Endothelial cell of umbilical vein (primary cell): ENCODE data around the gene IP6K1. TPM values are rescaled to one million over a fixed set of nuclear protein-coding genes. Genes with fewer than 3 reads are reported as not detected.

Source experiments
- BruUV-seq: library from RNA; stranded (reverse); fragments of 400-500 nt; replicated peaks from 2 replicates; lab custom pipeline; 2021; lab: Mats Ljungman, UMichigan
- CTCF ChIA-PET: fragments of 300-600, 350-600 bp; sonication (Branson Sonifier 250); formaldehyde crosslinking; loops from one replicate; lab custom pipeline; 2021; ENCODE audit warnings: antibody characterized with exemption, inconsistent platforms; lab: Charles Lee
- POLR2A ChIA-PET: fragments of 300-600, 350-600 bp; sonication (Branson Sonifier 250); formaldehyde crosslinking; loops from one replicate; lab custom pipeline; 2021; ENCODE audit warnings: antibody characterized with exemption, inconsistent platforms; lab: Charles Lee
- DNase-seq: peaks from one replicate; pipeline ENCODE4 v3.0.0-alpha.2; 2011; ENCODE audit warnings: low read depth, low spot score
- FAIRE-seq: peaks from 2 replicates; lab custom pipeline; 2011; peaks lifted over from hg19 to GRCh38; lab: Jason Lieb, UNC
- H2AFZ ChIP-seq: 2 replicates; pipeline ENCODE4 v1.6.0; 2012; ENCODE audit warnings: low read depth, low read length, control low read depth, inconsistent platforms
- H3K27ac ChIP-seq: 2 replicates; pipeline ENCODE4 v1.5.1; 2011; ENCODE audit warnings: low read depth, mild to moderate bottlenecking, control low read depth, low read length, moderate library complexity; ENCODE audit not compliant: insufficient read depth
- H3K27me3 ChIP-seq, 2 experiments: 2 replicates each; pipeline versions ENCODE4 v1.6.0 to v1.6.1; 2011; ENCODE audit warnings: low read length in 2 of 2, mixed read lengths in 1 of 2; ENCODE audit not compliant: control insufficient read depth in 2 of 2, insufficient read depth in 2 of 2
- H3K36me3 ChIP-seq, 2 experiments: 2 replicates in 1 of 2; 3 replicates in 1 of 2; pipeline ENCODE4 v1.5.1; 2011; ENCODE audit warnings: low read length in 2 of 2, mild to moderate bottlenecking in 1 of 2, moderate library complexity in 1 of 2; ENCODE audit not compliant: control insufficient read depth in 2 of 2, insufficient read depth in 2 of 2; ENCODE audit errors: extremely low read depth in 1 of 2
- H3K4me1 ChIP-seq: 3 replicates; pipeline ENCODE4 v1.5.1; 2011; ENCODE audit warnings: mild to moderate bottlenecking, low read length; ENCODE audit not compliant: control insufficient read depth, insufficient read depth; ENCODE audit errors: extremely low read depth
- H3K4me2 ChIP-seq: 2 replicates; pipeline ENCODE4 v1.6.1; 2011; ENCODE audit warnings: low read length, control low read depth, mixed read lengths; ENCODE audit not compliant: insufficient read depth
- H3K4me3 ChIP-seq, 3 experiments: fragments of 200-600 bp in 1 of 3; sonication (generic), shearing (Covaris generic) in 1 of 3; replicated peaks in 1 of 3; 2 replicates each; pipeline ENCODE4 v1.5.1; 2011 to 2016; ENCODE audit warnings: control low read depth in 3 of 3, low read length in 3 of 3, mild to moderate bottlenecking in 2 of 3, inconsistent platforms in 1 of 3, low read depth in 1 of 3, moderate library complexity in 1 of 3; ENCODE audit not compliant: insufficient read depth in 1 of 3
- H3K79me2 ChIP-seq: 2 replicates; pipeline ENCODE4 v1.6.0; 2012; ENCODE audit warnings: low read length, inconsistent platforms; ENCODE audit not compliant: control insufficient read depth, insufficient read depth
- H3K9ac ChIP-seq: replicated peaks from 2 replicates; pipeline ENCODE3; 2011; ENCODE audit warnings: low read length, control low read depth; ENCODE audit not compliant: insufficient read depth; ENCODE audit errors: extremely low read depth
- H3K9me1 ChIP-seq: replicated peaks from 3 replicates; pipeline ENCODE4 v1.6.0; 2011; ENCODE audit warnings: mild to moderate bottlenecking, low read length; ENCODE audit not compliant: control insufficient read depth, insufficient read depth; ENCODE audit errors: extremely low read depth
- H3K9me3 ChIP-seq: replicated peaks from 2 replicates; pipeline ENCODE4 v1.5.1; 2012; ENCODE audit warnings: low read length, inconsistent platforms; ENCODE audit not compliant: control insufficient read depth, insufficient read depth
- H4K20me1 ChIP-seq: replicated peaks from 2 replicates; pipeline ENCODE3; 2011; ENCODE audit warnings: mild to moderate bottlenecking, low read length; ENCODE audit not compliant: control insufficient read depth, insufficient read depth; ENCODE audit errors: extremely low read depth
- CTCF ChIP-seq, 2 donors: IDR thresholded peaks; 1 replicate in 1 of 2; 2 replicates in 1 of 2; pipeline ENCODE4 v1.5.1; 2011; ENCODE audit warnings: low read length in 2 of 2, mild to moderate bottlenecking in 2 of 2, moderate library complexity in 2 of 2, control low read depth in 1 of 2, inconsistent platforms in 1 of 2, low read depth in 1 of 2; ENCODE audit not compliant: insufficient read depth in 1 of 2; ENCODE audit errors: extremely low read depth in 1 of 2
- EZH2 ChIP-seq: IDR thresholded peaks from 2 replicates; pipeline ENCODE4 v1.6.1; 2012; ENCODE audit warnings: borderline replicate concordance, low read depth, mild to moderate bottlenecking, moderate library complexity, low read length, inconsistent platforms; ENCODE audit not compliant: severe bottlenecking
- FOS ChIP-seq: IDR thresholded peaks from 2 replicates; pipeline ENCODE4 v1.6.1; 2011; ENCODE audit warnings: mild to moderate bottlenecking, low read length, moderate library complexity, borderline replicate concordance; ENCODE audit not compliant: insufficient read depth
- GATA2 ChIP-seq: IDR thresholded peaks from 2 replicates; pipeline ENCODE4 v1.7.0; 2011; ENCODE audit warnings: low read depth, mild to moderate bottlenecking, moderate library complexity, mixed read lengths, low read length; ENCODE audit not compliant: insufficient read length, insufficient read depth
- JUN ChIP-seq: IDR thresholded peaks from 2 replicates; pipeline ENCODE4 v1.6.1; 2011; ENCODE audit warnings: borderline replicate concordance, low read depth; ENCODE audit not compliant: insufficient read length, insufficient read depth
- MAX ChIP-seq: IDR thresholded peaks from 2 replicates; pipeline ENCODE4 v1.6.1; 2011; ENCODE audit not compliant: insufficient read depth, insufficient read length
- MYC ChIP-seq: IDR thresholded peaks from one replicate; pipeline ENCODE4 v1.6.1; 2011; ENCODE audit warnings: mild to moderate bottlenecking, low read depth, low read length
- POLR2A ChIP-seq: IDR thresholded peaks from 2 replicates; pipeline ENCODE4 v1.6.1; 2012; ENCODE audit warnings: low read depth, mild to moderate bottlenecking, control low read depth, low read length
- POLR2AphosphoS5 ChIP-seq: IDR thresholded peaks from 2 replicates; pipeline ENCODE4 v1.6.1; 2012; ENCODE audit warnings: low read depth, mild to moderate bottlenecking, control low read depth, low read length, moderate library complexity; ENCODE audit not compliant: insufficient read depth
- dilution Hi-C: fragments of 300-500 bp; cut with MboI; formaldehyde crosslinking; loops from one replicate; pipeline ENCODE4 v1.15.0; 2019; ENCODE audit warnings: low sequenced_read_pairs; ENCODE audit not compliant: extremely low pct_ligation_motif_present
- intact Hi-C: fragments of 100-400 bp; cut with micrococcal nuclease; formaldehyde crosslinking; loops from one replicate; pipeline ENCODE4 v1.10.0; 2022
- polyA plus RNA-seq, 4 experiments: library from polyadenylated mRNA; depleted of rRNA in 3 of 4; stranded (reverse) in 3 of 4; unstranded in 1 of 4; fragments of >200 nt; gene quantifications; 2 replicates each; pipeline versions ENCODE4 v1.2.1 to v1.2.3, GENCODE V29; 2011 to 2012; ENCODE audit warnings: missing spikeins in 1 of 4
- total RNA-seq: library from RNA; stranded (reverse); gene quantifications from 2 replicates; pipeline ENCODE4 v1.2.3, GENCODE V29; 2021

IP6K1 gene
- total and polyA plus RNA-seq, 2 donors (not counting 3 experiments of a cell fraction or from before 2014, with no cell fraction given) = 42.7 to 60.8 TPM

- Histone ChIP-seq H3K27ac (no peak overlapping the region), H3K4me3 (no peak overlapping the region), H4K20me1 (peaks cover 4% of the 10 kb centered on the region), H3K36me3 (no peaks in the 10 kb centered on the region), H3K4me1 (no peaks in the 10 kb centered on the region), H3K79me2 (peaks cover 61% of the 10 kb centered on the region), H3K9ac (no peak overlapping the region), H2AFZ (no peak overlapping the region), H3K4me2 (no peak overlapping the region), H3K9me3 (no peaks in the 10 kb centered on the region), H3K9me1 (no peaks in the 10 kb centered on the region), H3K27me3 (no peaks in the 10 kb centered on the region)
- ChIA-PET POLR2A (no interaction called here), CTCF (no interaction called here)
- BruUV-seq = no TSS peak
- dilution Hi-C loops = no loop called here
- DNase-seq = no peak
- FAIRE-seq = no peak
- intact Hi-C loops = no loop called here
- TF ChIP-seq CTCF (IDR thresholded peaks at IDR 0.05; ENCODE audit: extremely low read depth in 1 of 2, insufficient read depth in 1 of 2, low read depth in 1 of 2, low read length in 2 of 2) (no peak), EZH2 (no peak), MYC (no peak), POLR2AphosphoS5 (no peak), FOS (no peak)
Measured at GRCh38 chr3:49759226-49759625, 27.1 kb downstream of the IP6K1 start.

GRCh38 chr3:49757197-49757596 lies 29.1 kb downstream of the IP6K1 start:
- FAIRE-seq (no peak), DNase-seq (no peak)
- TF ChIP-seq MYC (no peak), MAX (no peak), GATA2 (no peak), POLR2AphosphoS5 (no peak), CTCF (IDR thresholded peaks at IDR 0.05; ENCODE audit: extremely low read depth in 1 of 2, insufficient read depth in 1 of 2, low read depth in 1 of 2, low read length in 2 of 2) (no peak), FOS (no peak), EZH2 (no peak), JUN (no peak), POLR2A (no peak)
- Histone ChIP-seq H2AFZ (no peak overlapping the region), H3K9me3 (no peaks in the 10 kb centered on the region), H3K9ac (no peak overlapping the region), H3K9me1 (no peaks in the 10 kb centered on the region), H3K27me3 (no peaks in the 10 kb centered on the region), H3K36me3 (no peaks in the 10 kb centered on the region), H4K20me1 (peaks cover 4% of the 10 kb centered on the region), H3K79me2 (peaks cover 72% of the 10 kb centered on the region), H3K4me2 (no peak overlapping the region), H3K27ac (no peak overlapping the region), H3K4me1 (no peaks in the 10 kb centered on the region), H3K4me3 (no peak overlapping the region)
- POLR2A ChIA-PET = no interaction called here
- intact Hi-C loops (no loop called here), dilution Hi-C loops (no loop called here)
- CTCF ChIA-PET = interaction anchor here (1.5 to 1.8 kb wide), 3 partner anchors 9 to 54 kb away, joined by 3 to 9 read pairs (median 9); no protein-coding TSS in a partner anchor
- no TSS peak for BruUV-seq
